Stimulated activated CD8-positive, alpha-beta memory T cell treated with anti-CD3 and anti-CD28 coated beads, Interleukin-15, amount 100 ng/mL, for 24 hours (primary cell): ENCODE data around the gene MT1X.

Source experiments
- DNase-seq: peaks from one replicate; pipeline ENCODE4 v3.0.0-alpha.2; 2020; ENCODE audit warnings: low read depth

MT1X gene

DNA sequence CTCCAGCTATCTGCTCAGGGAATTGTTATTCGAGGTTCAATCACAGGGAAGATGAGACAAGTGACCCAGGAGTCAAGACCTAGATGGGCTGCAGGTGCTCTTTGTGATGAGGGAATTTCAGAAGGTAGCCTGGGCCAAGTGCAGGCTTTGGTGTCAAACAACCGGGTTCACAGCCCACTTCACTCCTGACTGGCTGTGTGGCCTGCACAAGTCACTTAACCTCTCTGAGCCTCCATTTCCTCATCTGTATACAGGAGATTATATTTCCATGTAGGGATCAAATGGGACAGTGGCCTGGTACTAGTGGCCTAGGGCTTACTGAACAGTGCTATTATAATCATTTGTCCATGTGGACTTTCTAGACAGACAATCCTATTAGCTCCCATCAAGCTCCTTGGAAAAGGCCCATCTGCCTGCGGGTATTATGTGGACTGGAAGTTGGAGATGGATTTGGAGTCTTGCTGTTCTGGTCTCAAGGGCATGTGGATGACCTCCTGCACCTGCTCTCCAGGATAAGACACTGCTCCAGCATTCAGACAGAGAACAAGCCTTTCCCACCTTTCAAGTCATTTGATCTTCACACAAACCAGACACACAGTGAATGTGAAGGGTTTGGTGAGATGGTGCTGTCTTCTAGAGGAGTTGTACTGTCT lies 3.1 kb upstream of the MT1X start:
- DNase-seq = no peak

- no peak for DNase-seq
Measured at GRCh38 chr16:56679818-56680217, 2.5 kb upstream of the MT1X start.

- DNase-seq = no peak
Measured at GRCh38 chr16:56682703-56683397, 580 bp downstream of the MT1X start.

DNA sequence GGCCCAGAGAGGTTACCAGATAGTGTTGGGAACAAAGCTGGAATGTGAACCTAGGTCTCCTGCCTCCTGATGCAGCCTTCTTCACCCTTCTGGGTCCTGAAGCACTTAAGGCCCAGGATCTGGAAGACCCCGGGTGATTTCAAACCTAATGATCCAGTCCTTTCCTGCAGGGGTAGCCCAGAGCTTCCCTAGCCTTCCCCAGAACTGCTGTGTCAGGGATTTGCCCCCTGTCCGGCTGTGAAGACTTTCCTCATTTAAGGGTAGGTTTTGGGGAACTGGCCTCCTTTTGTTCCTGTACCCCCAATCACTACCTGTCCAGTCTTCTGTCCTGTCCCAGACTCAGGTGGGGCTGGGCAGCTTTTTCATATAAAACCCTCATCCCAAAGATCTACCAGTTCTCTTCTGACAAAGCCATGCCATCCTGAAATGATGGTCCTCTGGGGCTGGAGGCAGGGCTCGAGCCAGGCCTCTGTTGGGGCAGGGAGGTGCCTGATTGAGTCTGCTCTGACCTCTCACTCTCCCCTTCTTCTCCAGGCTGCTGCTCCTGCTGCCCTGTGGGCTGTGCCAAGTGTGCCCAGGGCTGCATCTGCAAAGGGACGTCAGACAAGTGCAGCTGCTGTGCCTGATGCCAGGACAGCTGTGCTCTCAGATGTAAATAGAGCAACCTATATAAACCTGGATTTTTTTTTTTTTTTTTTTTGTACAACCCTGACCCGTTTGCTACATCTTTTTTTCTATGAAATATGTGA lies 1.3 kb downstream of the MT1X start:
- DNase-seq = no peak

DNA sequence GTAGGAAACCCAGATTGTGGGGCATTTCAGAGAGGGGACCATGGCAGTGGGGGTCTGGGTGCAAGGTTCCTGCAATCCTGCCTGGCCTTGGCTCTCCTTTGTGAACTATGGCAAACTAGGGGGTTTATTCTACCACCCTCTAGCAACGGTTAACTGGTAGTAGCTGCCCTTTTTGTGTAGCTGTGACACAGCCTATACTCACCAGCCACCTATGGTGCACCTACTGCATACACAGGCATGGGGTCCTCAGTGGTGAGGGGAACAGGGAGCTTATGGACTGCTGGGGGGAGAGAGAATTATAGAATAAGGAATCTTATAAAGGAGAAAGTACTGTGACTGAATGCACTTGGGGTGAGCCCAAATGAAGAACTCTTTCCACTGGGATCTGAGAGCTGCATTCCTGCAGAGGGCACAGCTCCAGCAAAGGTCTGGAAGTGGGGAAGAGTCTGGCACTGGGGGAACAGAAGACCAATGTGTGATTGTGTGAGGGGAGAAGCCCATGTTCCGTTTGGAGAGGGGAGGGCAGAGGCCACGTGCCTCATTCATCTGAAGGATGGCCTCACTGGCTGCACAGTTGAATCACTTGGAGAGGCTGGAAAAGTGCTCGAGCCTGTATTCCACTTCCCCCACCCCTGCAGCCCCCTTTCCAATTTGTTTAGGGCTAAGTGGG lies 2.1 kb downstream of the MT1X start:
- no peak for DNase-seq

- no peak for DNase-seq
Measured at GRCh38 chr16:56684926-56685590, 2.8 kb downstream of the MT1X start.

- DNase-seq = no peak
Measured at GRCh38 chr16:56686758-56687157, 4.5 kb downstream of the MT1X start.

DNA sequence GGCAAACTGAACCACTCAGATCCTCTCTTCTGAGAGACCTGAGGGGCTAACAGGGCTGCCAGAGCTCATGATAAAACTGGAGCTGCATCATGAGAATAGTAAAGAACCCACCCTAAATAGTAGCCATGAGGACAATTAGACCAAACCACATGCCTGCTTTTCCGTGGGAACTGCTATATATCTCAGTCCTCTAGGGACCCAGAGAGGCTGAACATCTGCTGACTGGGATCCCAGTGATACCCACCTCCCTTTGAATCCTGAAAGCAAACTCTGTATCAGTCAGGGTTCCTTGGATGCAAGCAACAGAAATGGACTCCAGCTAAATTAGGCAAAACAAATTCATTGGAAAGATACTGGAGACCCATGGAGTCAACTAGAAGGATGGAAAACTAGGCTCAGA lies 6.5 kb downstream of the MT1X start:
- no peak for DNase-seq

DNA sequence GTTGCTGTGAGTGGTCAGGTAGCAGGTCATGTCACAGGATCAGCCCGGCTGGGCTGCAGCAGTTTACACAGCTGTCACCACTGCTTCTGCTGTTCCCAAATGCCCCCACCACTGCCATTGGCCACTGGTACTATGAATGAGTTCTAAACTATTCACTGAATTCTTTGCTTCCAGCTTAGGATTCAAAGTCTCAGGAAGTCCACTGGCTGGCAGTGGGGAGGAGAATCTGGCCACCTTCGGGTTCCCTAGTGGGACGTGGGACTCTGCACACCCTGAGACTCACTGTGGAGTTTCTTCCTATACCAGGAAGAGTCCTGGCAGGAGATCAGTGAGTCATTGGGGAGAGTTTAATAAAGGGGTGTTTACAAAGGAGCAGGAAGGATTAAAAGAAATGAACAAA lies 6.9 kb downstream of the MT1X start:
- no peak for DNase-seq

GRCh38 chr16:56690420-56691122 lies 8.3 kb downstream of the MT1X start:
- DNase-seq = no peak

GRCh38 chr16:56691885-56692284 lies 9.6 kb downstream of the MT1X start:
- no peak for DNase-seq

DNA sequence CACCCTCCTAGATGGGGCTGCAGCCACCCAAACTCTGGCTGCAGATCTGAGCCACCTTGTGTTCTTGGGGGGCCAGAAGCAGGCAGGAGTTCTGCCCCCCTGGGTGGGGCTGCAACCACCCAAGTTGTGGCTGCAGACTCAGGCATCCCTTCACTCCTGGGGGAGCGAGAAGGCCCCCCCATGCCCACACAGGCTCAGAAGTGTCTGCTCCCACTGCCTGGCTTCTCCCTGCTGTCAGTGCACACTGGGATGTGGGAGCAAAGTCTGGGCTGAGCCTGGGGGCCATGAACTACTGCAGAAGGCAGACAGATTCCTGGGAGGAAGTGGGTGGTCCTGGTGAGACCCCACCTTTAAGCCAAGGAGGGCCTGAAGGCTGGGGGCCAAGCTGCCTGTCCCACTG lies 13.0 kb downstream of the MT1X start:
- DNase-seq = no peak

- DNase-seq = no peak
Measured at GRCh38 chr16:56697456-56698155, 15.3 kb downstream of the MT1X start.

DNA sequence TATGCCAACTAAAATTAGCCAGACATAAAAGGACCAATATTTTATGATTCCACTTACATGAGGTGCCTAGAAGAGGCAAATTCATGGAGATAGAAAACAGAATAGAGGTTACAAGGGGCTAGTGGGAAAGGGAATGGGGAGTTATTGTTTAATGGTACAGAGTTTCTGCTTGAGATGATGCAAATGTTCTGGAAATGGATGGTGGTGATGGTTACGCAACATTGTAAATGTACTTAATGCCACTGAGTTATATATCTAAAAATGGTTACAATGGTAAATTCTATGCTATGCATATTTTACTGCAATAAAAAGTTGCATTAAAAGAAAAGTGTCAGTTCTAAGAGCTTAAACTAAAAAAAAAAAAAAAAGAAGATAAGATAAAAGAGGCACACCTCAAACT lies 17.9 kb downstream of the MT1X start:
- no peak for DNase-seq

DNA sequence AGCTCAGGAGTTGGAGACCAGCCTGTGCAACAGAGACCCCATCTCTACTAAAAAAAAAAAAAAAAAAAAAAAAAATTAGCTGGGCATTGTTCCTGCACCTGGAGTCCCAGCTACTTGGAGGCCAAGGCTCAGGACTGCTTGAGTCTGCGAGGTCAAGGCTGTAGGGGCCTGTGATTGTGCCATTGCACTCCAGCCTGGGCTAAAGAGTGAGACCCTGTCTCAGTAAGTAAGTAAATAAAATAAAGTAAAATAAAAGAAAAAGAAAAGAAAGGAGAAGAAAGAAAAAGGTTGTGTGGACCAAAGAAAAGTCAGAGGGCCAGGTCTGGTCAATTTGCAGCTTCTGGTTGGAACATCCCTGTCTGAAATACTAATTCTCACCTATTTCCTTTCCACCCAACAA lies 18.4 kb downstream of the MT1X start:
- no peak for DNase-seq

- DNase-seq = no peak
Measured at GRCh38 chr16:56701534-56701933, 19.3 kb downstream of the MT1X start.

GRCh38 chr16:56702836-56703235 lies 20.6 kb downstream of the MT1X start:
- no peak for DNase-seq

GRCh38 chr16:56708525-56709442 lies 26.5 kb downstream of the MT1X start:
- DNase-seq = no peak

GRCh38 chr16:56709443-56710040 lies 27.3 kb downstream of the MT1X start:
- no peak for DNase-seq
